ENCODE results near the gene GJA8. TPM values are rescaled to one million over a fixed set of nuclear protein-coding genes. Genes with fewer than 3 reads are reported as not detected.
"Not testable (repeated sequence)": the region's sequence is repeated elsewhere in the genome, so short reads cannot be mapped to it uniquely, and the experiment has no call there.

Gene GJA8
- total and polyA plus RNA-seq, 4 donors: not detected

- not testable (repeated sequence) for H3K27me3 ChIP-seq (ENCODE audit: control insufficient read depth in 4 of 4, insufficient read depth in 4 of 4, low read length in 3 of 4); H3K9me3 ChIP-seq (ENCODE audit: control insufficient read depth in 4 of 4, low read length in 3 of 4); H3K4me1 ChIP-seq (ENCODE audit: control insufficient read depth in 4 of 4, insufficient read depth in 4 of 4, low read length in 3 of 4); H3K36me3 ChIP-seq (ENCODE audit: control insufficient read depth in 4 of 4, insufficient read depth in 3 of 4, low read depth in 1 of 4, low read length in 3 of 4)
- peak within 1 kb of the TSS; percentile 67 to 73 for H3K27ac ChIP-seq (ENCODE audit: low read depth in 1 of 2, low read length in 2 of 2)
- WGBS: under 1% methylated on average over 57 of the region's 72 CpGs
- H3K9ac ChIP-seq (ENCODE audit: low read depth in 1 of 2, low read length in 2 of 2): peak within 1 kb of the TSS in 1 of 2 donors; percentile 47
- H3K4me3 ChIP-seq (ENCODE audit: low read depth in 1 of 3, low read length in 3 of 3): peak within 1 kb of the TSS; percentile 59 to 89 (median 79)
- TF ChIP-seq, protein P1, sequence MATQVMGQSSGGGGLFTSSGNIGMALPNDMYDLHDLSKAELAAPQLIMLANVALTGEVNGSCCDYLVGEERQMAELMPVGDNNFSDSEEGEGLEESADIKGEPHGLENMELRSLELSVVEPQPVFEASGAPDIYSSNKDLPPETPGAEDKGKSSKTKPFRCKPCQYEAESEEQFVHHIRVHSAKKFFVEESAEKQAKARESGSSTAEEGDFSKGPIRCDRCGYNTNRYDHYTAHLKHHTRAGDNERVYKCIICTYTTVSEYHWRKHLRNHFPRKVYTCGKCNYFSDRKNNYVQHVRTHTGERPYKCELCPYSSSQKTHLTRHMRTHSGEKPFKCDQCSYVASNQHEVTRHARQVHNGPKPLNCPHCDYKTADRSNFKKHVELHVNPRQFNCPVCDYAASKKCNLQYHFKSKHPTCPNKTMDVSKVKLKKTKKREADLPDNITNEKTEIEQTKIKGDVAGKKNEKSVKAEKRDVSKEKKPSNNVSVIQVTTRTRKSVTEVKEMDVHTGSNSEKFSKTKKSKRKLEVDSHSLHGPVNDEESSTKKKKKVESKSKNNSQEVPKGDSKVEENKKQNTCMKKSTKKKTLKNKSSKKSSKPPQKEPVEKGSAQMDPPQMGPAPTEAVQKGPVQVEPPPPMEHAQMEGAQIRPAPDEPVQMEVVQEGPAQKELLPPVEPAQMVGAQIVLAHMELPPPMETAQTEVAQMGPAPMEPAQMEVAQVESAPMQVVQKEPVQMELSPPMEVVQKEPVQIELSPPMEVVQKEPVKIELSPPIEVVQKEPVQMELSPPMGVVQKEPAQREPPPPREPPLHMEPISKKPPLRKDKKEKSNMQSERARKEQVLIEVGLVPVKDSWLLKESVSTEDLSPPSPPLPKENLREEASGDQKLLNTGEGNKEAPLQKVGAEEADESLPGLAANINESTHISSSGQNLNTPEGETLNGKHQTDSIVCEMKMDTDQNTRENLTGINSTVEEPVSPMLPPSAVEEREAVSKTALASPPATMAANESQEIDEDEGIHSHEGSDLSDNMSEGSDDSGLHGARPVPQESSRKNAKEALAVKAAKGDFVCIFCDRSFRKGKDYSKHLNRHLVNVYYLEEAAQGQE (IDR thresholded peaks at IDR 0.05): peak; percentile 60
- TF ChIP-seq GABPA (IDR thresholded peaks at IDR 0.05 in 1 of 2, conservative IDR thresholded peaks at IDR 0.05 in 1 of 2): peak in 1 of 2 donors; percentile 55
- TF ChIP-seq TAF1 (conservative IDR thresholded peaks at IDR 0.05): peak; percentile 88
- TF ChIP-seq SP1 (IDR thresholded peaks at IDR 0.05): peak; percentile 41
- peak; percentile 94 for DNase-seq (ENCODE audit: low spot score)
Observed at GRCh38 chr1:147928236-147929132, 25.9 kb downstream of the GJA8 start, which contains the start of gene GPR89B. GPR89B (plus strand) TSS chr1:147928420; CDS start chr1:147928537, 117 bp downstream.

- H3K27ac ChIP-seq (ENCODE audit: low read depth in 1 of 2, low read length in 2 of 2); H3K9me3 ChIP-seq (ENCODE audit: control insufficient read depth in 4 of 4, low read length in 3 of 4); H3K9ac ChIP-seq (ENCODE audit: low read depth in 1 of 2, low read length in 2 of 2); H3K36me3 ChIP-seq (ENCODE audit: control insufficient read depth in 4 of 4, insufficient read depth in 3 of 4, low read depth in 1 of 4, low read length in 3 of 4); DNase-seq (ENCODE audit: low spot score); H3K4me1 ChIP-seq (ENCODE audit: control insufficient read depth in 4 of 4, insufficient read depth in 4 of 4, low read length in 3 of 4); H3K27me3 ChIP-seq (ENCODE audit: control insufficient read depth in 4 of 4, insufficient read depth in 4 of 4, low read length in 3 of 4); H3K4me3 ChIP-seq (ENCODE audit: low read depth in 1 of 3, low read length in 3 of 3): not testable (repeated sequence)
- WGBS: 72% methylated on average over 2 of the region's 2 CpGs
Observed at GRCh38 chr1:147931137-147931536, 28.5 kb downstream of the GJA8 start.

DNA sequence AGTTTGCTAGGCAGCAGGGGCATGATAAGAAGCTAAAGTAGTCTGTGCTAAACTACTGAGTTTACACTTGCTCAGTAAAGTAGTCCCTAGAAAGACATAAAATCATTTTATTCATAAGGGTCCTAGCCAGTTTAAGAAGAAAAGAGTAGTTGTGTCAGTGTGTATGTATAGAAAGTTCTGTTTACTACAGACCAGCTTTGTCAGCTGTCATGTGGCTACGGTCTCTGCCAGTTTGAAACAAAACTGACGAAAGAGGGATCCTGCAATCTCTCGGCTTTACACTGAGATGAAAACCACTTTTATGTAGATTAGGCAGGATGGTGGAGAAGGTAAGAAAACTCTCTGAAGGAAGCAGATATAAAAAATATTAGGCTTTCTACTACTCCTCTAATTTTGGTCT, 32.7 kb downstream of the GJA8 start:
- H3K36me3 ChIP-seq (ENCODE audit: control insufficient read depth in 4 of 4, insufficient read depth in 3 of 4, low read depth in 1 of 4, low read length in 3 of 4); H3K9ac ChIP-seq (ENCODE audit: low read depth in 1 of 2, low read length in 2 of 2); DNase-seq (ENCODE audit: low spot score); H3K4me3 ChIP-seq (ENCODE audit: low read depth in 1 of 3, low read length in 3 of 3); H3K27ac ChIP-seq (ENCODE audit: low read depth in 1 of 2, low read length in 2 of 2); H3K27me3 ChIP-seq (ENCODE audit: control insufficient read depth in 4 of 4, insufficient read depth in 4 of 4, low read length in 3 of 4); H3K4me1 ChIP-seq (ENCODE audit: control insufficient read depth in 4 of 4, insufficient read depth in 4 of 4, low read length in 3 of 4); H3K9me3 ChIP-seq (ENCODE audit: control insufficient read depth in 4 of 4, low read length in 3 of 4): not testable (repeated sequence)
- 96% methylated on average over 3 of the region's 3 CpGs for WGBS

DNA sequence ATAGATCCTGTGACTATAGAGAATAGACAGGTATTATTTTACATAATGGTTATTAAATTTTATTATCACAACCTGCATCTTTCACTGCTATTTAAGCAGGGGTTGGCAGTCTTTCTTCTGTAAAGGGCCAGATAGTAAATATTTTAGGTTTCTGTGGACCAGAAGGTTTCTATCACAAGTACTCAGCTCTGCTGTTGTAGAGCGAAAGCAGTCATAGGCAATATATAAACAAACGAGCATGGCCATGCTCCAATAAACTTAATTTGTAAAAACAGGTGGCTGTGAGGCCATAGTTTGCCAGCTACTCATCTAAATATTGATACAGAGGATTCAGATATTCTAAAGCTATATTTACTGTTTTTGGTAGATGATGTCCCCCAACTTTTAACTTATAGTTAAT, 37.9 kb downstream of the GJA8 start:
- H3K4me3 ChIP-seq (ENCODE audit: low read depth in 1 of 3, low read length in 3 of 3); DNase-seq (ENCODE audit: low spot score); H3K27me3 ChIP-seq (ENCODE audit: control insufficient read depth in 4 of 4, insufficient read depth in 4 of 4, low read length in 3 of 4); H3K27ac ChIP-seq (ENCODE audit: low read depth in 1 of 2, low read length in 2 of 2); H3K9me3 ChIP-seq (ENCODE audit: control insufficient read depth in 4 of 4, low read length in 3 of 4); H3K4me1 ChIP-seq (ENCODE audit: control insufficient read depth in 4 of 4, insufficient read depth in 4 of 4, low read length in 3 of 4); H3K36me3 ChIP-seq (ENCODE audit: control insufficient read depth in 4 of 4, insufficient read depth in 3 of 4, low read depth in 1 of 4, low read length in 3 of 4); H3K9ac ChIP-seq (ENCODE audit: low read depth in 1 of 2, low read length in 2 of 2): not testable (repeated sequence)
- WGBS: 93% methylated on average over 2 of the region's 2 CpGs

DNA sequence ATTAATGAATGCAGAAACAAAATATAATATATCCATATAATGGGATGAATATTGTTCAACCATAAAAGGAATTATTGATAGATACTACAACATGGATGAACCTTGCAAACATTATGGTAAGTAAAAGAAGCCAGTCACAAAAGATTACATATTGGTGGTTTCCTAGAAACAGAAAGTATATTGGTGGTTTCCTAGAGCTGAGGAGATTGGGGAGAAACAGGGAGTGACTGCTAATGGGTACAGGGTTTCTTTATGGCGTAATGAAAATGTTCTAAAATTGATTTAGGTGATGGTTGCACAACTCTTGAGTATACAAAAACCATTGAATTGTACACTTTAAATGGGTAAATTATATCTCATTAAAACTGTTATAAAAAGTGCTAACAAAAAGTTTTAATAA, 40.0 kb downstream of the GJA8 start:
- WGBS: no CpG with 5 or more reads among the region's 1 CpG
- H3K27ac ChIP-seq (ENCODE audit: low read depth in 1 of 2, low read length in 2 of 2); DNase-seq (ENCODE audit: low spot score): not testable (repeated sequence)

GRCh38 chr1:147949517-147949916, 46.9 kb downstream of the GJA8 start:
- H3K4me1 ChIP-seq (ENCODE audit: control insufficient read depth in 4 of 4, insufficient read depth in 4 of 4, low read length in 3 of 4); DNase-seq (ENCODE audit: low spot score); H3K27ac ChIP-seq (ENCODE audit: low read depth in 1 of 2, low read length in 2 of 2); H3K27me3 ChIP-seq (ENCODE audit: control insufficient read depth in 4 of 4, insufficient read depth in 4 of 4, low read length in 3 of 4); H3K9ac ChIP-seq (ENCODE audit: low read depth in 1 of 2, low read length in 2 of 2); H3K9me3 ChIP-seq (ENCODE audit: control insufficient read depth in 4 of 4, low read length in 3 of 4); H3K36me3 ChIP-seq (ENCODE audit: control insufficient read depth in 4 of 4, insufficient read depth in 3 of 4, low read depth in 1 of 4, low read length in 3 of 4); H3K4me3 ChIP-seq (ENCODE audit: low read depth in 1 of 3, low read length in 3 of 3): not testable (repeated sequence)
- 97% methylated on average over 30 of the region's 35 CpGs for WGBS

More for the DNA sequence above, 40.0 kb downstream of the GJA8 start:
- H3K27me3 ChIP-seq (ENCODE audit: control insufficient read depth in 4 of 4, insufficient read depth in 4 of 4, low read length in 3 of 4); H3K9ac ChIP-seq (ENCODE audit: low read depth in 1 of 2, low read length in 2 of 2); H3K4me1 ChIP-seq (ENCODE audit: control insufficient read depth in 4 of 4, insufficient read depth in 4 of 4, low read length in 3 of 4); H3K4me3 ChIP-seq (ENCODE audit: low read depth in 1 of 3, low read length in 3 of 3); H3K36me3 ChIP-seq (ENCODE audit: control insufficient read depth in 4 of 4, insufficient read depth in 3 of 4, low read depth in 1 of 4, low read length in 3 of 4); H3K9me3 ChIP-seq (ENCODE audit: control insufficient read depth in 4 of 4, low read length in 3 of 4): not testable (repeated sequence)
